Activated CD4-positive, alpha-beta T cell treated with anti-CD3 and anti-CD28 coated beads for 36 hours (primary cell): ENCODE data around the gene TBCD. TPM values are rescaled to one million over a fixed set of nuclear protein-coding genes. Genes with fewer than 3 reads are reported as not detected.

Experiments used
- ATAC-seq: fragments of 200-7000 bp; cut with Tn5 transposase; one replicate; pipeline ENCODE4 v1.10.0; 2021; ENCODE audit warnings: mild to moderate bottlenecking, moderate library complexity
- CTCF ChIA-PET: fragments of 350-600 bp; sonication (Branson Sonifier 250); formaldehyde crosslinking; loops from one replicate; lab custom pipeline; 2021; ENCODE audit warnings: antibody characterized with exemption; lab: Charles Lee
- POLR2A ChIA-PET: fragments of 350-600 bp; sonication (Branson Sonifier 250); formaldehyde crosslinking; loops from one replicate; lab custom pipeline; 2021; ENCODE audit warnings: antibody characterized with exemption, inconsistent platforms; lab: Charles Lee
- DNase-seq: peaks from one replicate; pipeline ENCODE4 v3.0.0-alpha.2; 2020
- H3K27ac Mint-ChIP-seq: one replicate; pipeline ENCODE4 v1.8.0; 2021; ENCODE audit warnings: mixed read lengths
- H3K27me3 Mint-ChIP-seq: one replicate; pipeline ENCODE4 v1.8.0; 2021; ENCODE audit warnings: mixed read lengths
- H3K36me3 Mint-ChIP-seq: one replicate; pipeline ENCODE4 v1.8.0; 2021; ENCODE audit warnings: low read depth, mixed read lengths
- H3K4me1 Mint-ChIP-seq: one replicate; pipeline ENCODE4 v1.8.0; 2021; ENCODE audit warnings: mixed read lengths
- H3K4me3 Mint-ChIP-seq: one replicate; pipeline ENCODE4 v1.8.0; 2021; ENCODE audit warnings: mild to moderate bottlenecking, moderate library complexity, mixed read lengths
- H3K9me3 Mint-ChIP-seq: one replicate; pipeline ENCODE4 v1.8.0; 2021; ENCODE audit warnings: low read depth, mixed read lengths
- intact Hi-C, 2 experiments: fragments of 100-400 bp; cut with DNase I in 1 of 2; cut with micrococcal nuclease in 1 of 2; formaldehyde crosslinking; loops; one replicate each; pipeline versions ENCODE4 v1.14.2 to v1.15.1; 2022 to 2024; cut with DNase I, micrococcal nuclease
- total RNA-seq, 2 experiments: library from RNA; stranded (reverse); gene quantifications; one replicate each; pipeline ENCODE4 v1.2.3, GENCODE V29; 2021

The TBCD gene
- total RNA-seq, result 10 to 100 TPM; 83.3 to 97.2 TPM

GRCh38 chr17:82751571-82752370, at the start of gene TBCD:
TSS of gene TBCD (plus strand) at chr17:82752065. CDS start at chr17:82752194, 129 bp downstream.
- intact Hi-C loops, result loop anchor here (1.0 to 5.0 kb wide), 11 partner anchors 17 to 333 kb away; partner anchors contain the start of genes FN3KRP (in 2 of the 2), CYBC1 (in 1 of the 2), FN3K (in 1 of the 2) and FOXK2 (in 1 of the 2)
- Mint-ChIP-seq H3K9me3 (peaks cover 4% of the 10 kb centered on the region), H3K4me1 (peaks cover 26% of the 10 kb centered on the region), H3K27me3 (no peaks in the 10 kb centered on the region), H3K27ac (peak within 1 kb of the TSS; percentile 13), H3K4me3 (peak within 1 kb of the TSS; percentile 84), H3K36me3 (peaks cover 22% of the 10 kb centered on the region)
- ATAC-seq (peak; percentile 83), DNase-seq (peak; percentile 95)
- CTCF ChIA-PET, result interaction anchor here (1.7 kb wide), 1 partner anchor 12 kb away, joined by 5 read pairs; no protein-coding TSS in a partner anchor
- POLR2A ChIA-PET, result no interaction called here

GRCh38 chr17:82702231-82702927, 49.5 kb upstream of the TBCD start:
- Mint-ChIP-seq H3K36me3 (no peaks in the 10 kb centered on the region), H3K4me3 (no peak overlapping the region), H3K4me1 (peaks cover 5% of the 10 kb centered on the region), H3K27ac (no peak overlapping the region), H3K9me3 (no peaks in the 10 kb centered on the region), H3K27me3 (no peaks in the 10 kb centered on the region)
- POLR2A ChIA-PET, result interaction anchor here (0.6 kb wide), 1 partner anchor 13 kb away, joined by 3 read pairs; no protein-coding TSS in a partner anchor
- ATAC-seq, result no peak
- no peak for DNase-seq
- intact Hi-C loops, result no loop called here
- CTCF ChIA-PET, result no interaction called here

DNA sequence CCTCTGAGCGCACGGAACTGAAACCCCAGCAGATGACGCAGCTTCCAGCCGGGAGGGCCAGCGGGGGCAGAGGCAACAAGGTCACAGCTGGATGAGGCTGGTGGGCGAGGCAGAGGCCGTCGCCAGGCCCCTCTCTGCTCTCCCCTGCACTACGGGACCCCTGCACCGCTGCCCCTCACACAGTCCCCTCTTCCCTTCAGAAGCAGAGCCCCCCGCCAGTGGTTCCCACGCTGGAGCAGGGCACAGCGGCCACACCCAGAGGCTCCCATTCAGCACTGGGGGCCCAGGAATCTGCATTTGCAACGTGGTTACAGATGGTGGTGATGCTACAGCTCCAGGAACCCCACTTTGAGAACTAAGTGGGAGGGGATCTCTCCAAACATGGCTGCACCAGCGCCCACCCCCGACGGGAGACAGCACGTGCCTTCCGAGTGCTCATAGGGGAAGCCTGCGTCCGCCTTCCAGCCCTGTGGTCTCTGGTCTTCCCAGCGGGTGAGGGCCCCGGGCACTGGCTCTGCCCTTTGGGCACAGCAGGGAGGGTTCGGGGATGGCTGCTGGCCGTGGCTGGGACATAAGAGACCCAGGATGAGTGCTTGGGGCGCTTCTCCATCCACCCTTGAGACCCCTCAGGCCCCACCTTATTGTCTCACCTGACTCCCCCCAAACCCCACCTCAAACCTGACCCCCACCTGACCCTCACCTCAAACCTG, 48.7 kb upstream of the TBCD start:
- intact Hi-C loops, result no loop called here

GRCh38 chr17:82703935-82704865, 47.7 kb upstream of the TBCD start:
- Mint-ChIP-seq H3K9me3 (no peaks in the 10 kb centered on the region), H3K27me3 (no peaks in the 10 kb centered on the region), H3K27ac (no peak overlapping the region), H3K36me3 (no peaks in the 10 kb centered on the region), H3K4me1 (peaks cover 9% of the 10 kb centered on the region), H3K4me3 (no peak overlapping the region)
- intact Hi-C loops, result no loop called here
- ChIA-PET CTCF (interaction anchor here (0.6 to 0.7 kb wide), 2 partner anchors 12 to 77 kb away, joined by 3 read pairs; no protein-coding TSS in a partner anchor), POLR2A (no interaction called here)
- no peak for ATAC-seq
- DNase-seq, result no peak

More for the DNA sequence above, 48.7 kb upstream of the TBCD start:
- H3K4me3 Mint-ChIP-seq, result no peak overlapping the region
- no peaks in the 10 kb centered on the region for H3K36me3 Mint-ChIP-seq
- no peak for DNase-seq
- ChIA-PET CTCF (no interaction called here), POLR2A (no interaction called here)
- H3K27ac Mint-ChIP-seq, result no peak overlapping the region
- H3K4me1 Mint-ChIP-seq, result peaks cover 10% of the 10 kb centered on the region
- H3K9me3 Mint-ChIP-seq, result no peaks in the 10 kb centered on the region
- ATAC-seq, result no peak
- no peaks in the 10 kb centered on the region for H3K27me3 Mint-ChIP-seq

GRCh38 chr17:82704886-82705285, 47.0 kb upstream of the TBCD start:
- no peak for DNase-seq
- peaks cover 6% of the 10 kb centered on the region for H3K4me1 Mint-ChIP-seq
- H3K4me3 Mint-ChIP-seq, result no peak overlapping the region
- H3K36me3 Mint-ChIP-seq, result no peaks in the 10 kb centered on the region
- no peaks in the 10 kb centered on the region for H3K9me3 Mint-ChIP-seq
- H3K27me3 Mint-ChIP-seq, result no peaks in the 10 kb centered on the region
- ATAC-seq, result no peak
- CTCF ChIA-PET, result interaction anchor here (0.6 kb wide), 1 partner anchor 77 kb away, joined by 3 read pairs; no protein-coding TSS in a partner anchor
- H3K27ac Mint-ChIP-seq, result no peak overlapping the region
- POLR2A ChIA-PET, result no interaction called here
- intact Hi-C loops, result no loop called here

DNA sequence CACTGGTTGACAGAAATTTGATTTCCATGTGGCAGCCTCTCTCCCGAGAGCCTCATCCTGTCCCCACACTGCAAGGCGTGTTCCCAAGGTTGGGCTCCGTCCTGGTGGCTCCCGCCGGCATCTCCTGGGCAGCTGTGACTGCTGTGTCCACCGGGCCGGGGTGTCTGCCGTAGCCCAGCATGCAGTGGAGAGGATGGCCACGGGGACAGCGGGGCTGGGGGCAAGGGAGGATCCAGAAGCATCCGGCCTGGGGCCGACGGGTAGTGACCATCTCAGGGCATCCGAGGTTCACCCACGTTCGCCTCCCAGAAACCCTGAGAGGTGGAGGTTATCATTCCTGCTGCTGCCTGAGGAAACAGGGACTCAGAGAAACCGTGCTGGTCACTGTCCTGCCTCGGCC, 46.1 kb upstream of the TBCD start:
- no peak for ATAC-seq
- Mint-ChIP-seq H3K27me3 (no peaks in the 10 kb centered on the region), H3K27ac (no peak overlapping the region), H3K9me3 (no peaks in the 10 kb centered on the region), H3K4me1 (peaks cover 6% of the 10 kb centered on the region), H3K36me3 (no peaks in the 10 kb centered on the region), H3K4me3 (no peak overlapping the region)
- intact Hi-C loops, result no loop called here
- no peak for DNase-seq
- CTCF ChIA-PET, result no interaction called here
- POLR2A ChIA-PET, result no interaction called here

DNA sequence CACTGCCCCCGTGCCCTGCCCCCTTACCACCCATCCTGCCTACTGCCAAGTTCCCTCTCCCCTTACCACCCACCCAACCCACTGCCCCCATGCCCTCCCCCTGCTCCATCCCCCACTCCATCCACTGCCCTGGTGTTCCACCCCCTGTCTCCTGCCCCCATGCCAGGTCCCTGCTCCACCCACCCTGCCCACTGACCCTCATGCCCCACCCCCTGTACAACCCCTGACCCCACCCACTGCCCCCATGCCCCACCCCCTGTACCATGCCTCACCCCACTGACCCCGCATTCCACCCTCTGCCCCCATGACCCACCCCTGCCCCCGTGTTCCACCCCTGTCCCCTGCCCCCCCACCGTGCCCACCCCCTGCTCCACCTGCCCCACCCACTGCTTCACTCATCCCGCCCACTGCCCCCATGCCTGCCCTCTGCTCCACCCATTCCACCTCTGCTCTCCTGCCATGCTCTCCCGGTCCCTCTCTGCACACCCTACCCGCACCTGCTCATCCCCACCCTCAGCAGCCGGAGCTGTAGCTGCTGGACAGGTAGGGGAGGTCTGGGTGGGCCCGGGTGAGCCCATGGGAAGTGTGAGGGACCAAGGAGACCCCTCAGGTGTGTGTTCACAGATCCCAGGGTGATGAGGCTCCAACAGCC, 42.7 kb upstream of the TBCD start:
- peaks cover 6% of the 10 kb centered on the region for H3K4me1 Mint-ChIP-seq
- CTCF ChIA-PET, result no interaction called here
- POLR2A ChIA-PET, result no interaction called here
- ATAC-seq (no peak), DNase-seq (no peak)
- H3K27ac Mint-ChIP-seq, result no peak overlapping the region
- no peaks in the 10 kb centered on the region for H3K27me3 Mint-ChIP-seq
- H3K36me3 Mint-ChIP-seq, result no peaks in the 10 kb centered on the region
- H3K9me3 Mint-ChIP-seq, result no peaks in the 10 kb centered on the region
- intact Hi-C loops, result no loop called here
- H3K4me3 Mint-ChIP-seq, result no peak overlapping the region

GRCh38 chr17:82709676-82710498, 42.0 kb upstream of the TBCD start:
- intact Hi-C loops, result no loop called here
- no peak overlapping the region for H3K4me3 Mint-ChIP-seq
- no peaks in the 10 kb centered on the region for H3K36me3 Mint-ChIP-seq
- no peak for DNase-seq
- peaks cover 6% of the 10 kb centered on the region for H3K4me1 Mint-ChIP-seq
- POLR2A ChIA-PET, result no interaction called here
- no peaks in the 10 kb centered on the region for H3K9me3 Mint-ChIP-seq
- no peak overlapping the region for H3K27ac Mint-ChIP-seq
- no peak for ATAC-seq
- no peaks in the 10 kb centered on the region for H3K27me3 Mint-ChIP-seq
- CTCF ChIA-PET, result no interaction called here

DNA sequence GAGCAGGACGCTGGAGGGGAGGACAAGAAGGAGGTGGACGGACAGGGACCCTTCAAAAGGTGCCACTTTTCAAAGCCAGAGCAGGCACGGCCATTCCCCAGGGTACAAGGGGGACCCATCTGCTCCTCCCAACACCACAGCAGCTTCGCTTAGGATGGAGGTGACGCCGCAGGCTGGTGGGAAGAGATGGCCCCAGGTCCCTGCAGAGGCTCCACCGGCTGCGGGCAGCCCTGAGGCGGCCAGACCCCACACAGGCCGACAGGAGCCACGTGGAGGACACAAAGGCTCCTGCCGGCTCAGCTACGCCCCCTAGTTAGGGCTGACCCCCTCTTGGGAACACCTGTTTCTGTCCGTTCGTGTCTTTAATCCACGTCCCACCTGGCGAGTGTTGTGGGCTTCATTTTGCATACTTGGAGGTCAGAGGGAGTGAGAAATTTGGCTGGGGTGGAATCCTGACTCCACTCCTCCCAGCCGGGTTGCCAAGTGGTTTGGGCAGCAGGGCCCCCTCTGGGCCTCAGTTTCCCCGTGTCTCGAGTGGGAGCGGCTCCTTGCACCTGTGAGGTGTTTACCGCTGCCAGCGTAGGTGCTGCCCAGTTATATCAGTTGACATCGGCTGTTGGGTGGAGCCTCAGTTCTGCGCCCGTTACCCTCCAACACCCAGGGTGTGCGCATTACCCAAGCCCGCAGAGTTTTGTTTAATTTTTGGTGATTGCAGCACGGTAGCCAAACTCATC, 41.2 kb upstream of the TBCD start:
- intact Hi-C loops, result no loop called here
- Mint-ChIP-seq H3K4me3 (no peak overlapping the region), H3K4me1 (peaks cover 7% of the 10 kb centered on the region), H3K27me3 (no peaks in the 10 kb centered on the region), H3K9me3 (no peaks in the 10 kb centered on the region), H3K36me3 (no peaks in the 10 kb centered on the region), H3K27ac (no peak overlapping the region)
- ChIA-PET POLR2A (no interaction called here), CTCF (no interaction called here)
- ATAC-seq, result no peak
- DNase-seq, result no peak
